ENCODE results near the gene ELANE.
"Not testable (repeated sequence)": the region's sequence is repeated elsewhere in the genome, so short reads cannot be mapped to it uniquely, and the experiment has no call there.

ELANE gene

GRCh38 chr19:862581-863314 is 10.6 kb downstream of the ELANE start:
- peak; percentile 55 to 69 for DNase-seq (ENCODE audit: low read depth in 2 of 2)

- no peak for DNase-seq (ENCODE audit: low read depth in 2 of 2)
Observed at GRCh38 chr19:863315-863620, 11.2 kb downstream of the ELANE start.

GRCh38 chr19:866769-867300 is 14.7 kb downstream of the ELANE start:
- DNase-seq (ENCODE audit: low read depth in 2 of 2), result no peak

- DNase-seq (ENCODE audit: low read depth in 2 of 2), result no peak
Observed at GRCh38 chr19:867301-867793, 15.2 kb downstream of the ELANE start.

- DNase-seq (ENCODE audit: low read depth in 2 of 2), result no peak
Observed at GRCh38 chr19:867855-868457, 15.9 kb downstream of the ELANE start.

GRCh38 chr19:868458-869244 is 16.5 kb downstream of the ELANE start:
- no peak for DNase-seq (ENCODE audit: low read depth in 2 of 2)

GRCh38 chr19:869245-870177 is 17.4 kb downstream of the ELANE start:
- no peak for DNase-seq (ENCODE audit: low read depth in 2 of 2)

GRCh38 chr19:870314-870713 is 18.2 kb downstream of the ELANE start:
- DNase-seq (ENCODE audit: low read depth in 2 of 2), result no peak

- no peak for DNase-seq (ENCODE audit: low read depth in 2 of 2)
Observed at GRCh38 chr19:870963-871401, 18.9 kb downstream of the ELANE start.

- no peak for DNase-seq (ENCODE audit: low read depth in 2 of 2)
Observed at GRCh38 chr19:871446-872265, 19.6 kb downstream of the ELANE start.

- peak; percentile 64 to 80 for DNase-seq (ENCODE audit: low read depth in 2 of 2)
Observed at GRCh38 chr19:872266-872951, 20.3 kb downstream of the ELANE start.

GRCh38 chr19:873084-873483 is 21.0 kb downstream of the ELANE start:
- peak; percentile 57 to 62 for DNase-seq (ENCODE audit: low read depth in 2 of 2)

- no peak for DNase-seq (ENCODE audit: low read depth in 2 of 2)
Observed at GRCh38 chr19:873561-874041, 21.5 kb downstream of the ELANE start.

- DNase-seq (ENCODE audit: low read depth in 2 of 2), result no peak
Observed at GRCh38 chr19:875265-875879, 23.3 kb downstream of the ELANE start.

- no peak for DNase-seq (ENCODE audit: low read depth in 2 of 2)
Observed at GRCh38 chr19:876089-876488, 24.0 kb downstream of the ELANE start.

- DNase-seq (ENCODE audit: low read depth in 2 of 2), result no peak
Observed at GRCh38 chr19:876780-877314, 24.7 kb downstream of the ELANE start.

GRCh38 chr19:877992-878660 is 26.0 kb downstream of the ELANE start:
- not testable (repeated sequence) for DNase-seq (ENCODE audit: low read depth in 2 of 2)

Data from stimulated activated CD8-positive, alpha-beta memory T cell treated with anti-CD3 and anti-CD28 coated beads, Interleukin-15, amount 100 ng/mL, for 48 hours (primary cell).